Heart left ventricle (tissue), 16 donors: ENCODE results near the gene CMIP. TPM values are rescaled to one million over a fixed set of nuclear protein-coding genes. Genes with fewer than 3 reads are reported as not detected.
A peak's percentile ranks its signal among the peaks of the same experiment; 100 is the strongest.

ENCODE experiments used
- ATAC-seq, 4 donors: fragments of 200-7000 bp; cut with Tn5 transposase; one replicate each; pipeline ENCODE4 v1.9.1; 2020 to 2022; ENCODE audit warnings: moderate library complexity in 4 of 4, mild to moderate bottlenecking in 3 of 4, moderate number of reproducible peaks in 1 of 4
- DNase-seq, 5 donors: peaks; one replicate each; pipeline ENCODE4 v3.0.0-alpha.2; 2020
- H3K27ac ChIP-seq, 12 donors: fragments of 200-600 bp; sonication (generic) in 4 of 12; one replicate each; pipeline versions ENCODE4 v1.5.0 to v1.8.0; 2016 to 2022; ENCODE audit warnings: mild to moderate bottlenecking in 2 of 12
- H3K27me3 ChIP-seq, 9 donors: fragments of 200-600 bp; sonication (generic) in 2 of 9; one replicate each; pipeline versions ENCODE4 v1.5.1 to v1.8.0; 2016 to 2022; ENCODE audit warnings: mild to moderate bottlenecking in 3 of 9
- H3K36me3 ChIP-seq, 9 donors: fragments of 200-600 bp; sonication (generic) in 2 of 9; one replicate each; pipeline versions ENCODE4 v1.5.0 to v1.8.0; 2018 to 2022; ENCODE audit warnings: mild to moderate bottlenecking in 2 of 9
- H3K4me1 ChIP-seq, 12 donors: fragments of 200-600 bp; sonication (generic) in 4 of 12; one replicate each; pipeline versions ENCODE4 v1.5.0 to v1.8.0; 2016 to 2022; ENCODE audit warnings: mild to moderate bottlenecking in 3 of 12
- H3K4me3 ChIP-seq, 12 donors: fragments of 200-600 bp; sonication (generic) in 4 of 12; one replicate each; pipeline versions ENCODE4 v1.5.0 to v1.8.0; 2017 to 2022; ENCODE audit warnings: mild to moderate bottlenecking in 9 of 12, moderate library complexity in 4 of 12
- H3K9me3 ChIP-seq, 12 donors: fragments of 200-600 bp; sonication (generic) in 4 of 12; one replicate each; pipeline versions ENCODE4 v1.5.0 to v1.8.0; 2016 to 2022; ENCODE audit warnings: mild to moderate bottlenecking in 1 of 12
- CTCF ChIP-seq, 12 donors: fragments of 200-600 bp; sonication (generic) in 4 of 12; IDR thresholded peaks; one replicate each; pipeline versions ENCODE4 v1.5.0 to v1.8.0; 2018 to 2022; ENCODE audit warnings: antibody characterized with exemption in 12 of 12, mild to moderate bottlenecking in 5 of 12
- POLR2A ChIP-seq, 2 donors: fragments of 450-650 bp; IDR thresholded peaks; one replicate each; pipeline ENCODE4 v1.6.1; 2017; ENCODE audit warnings: antibody characterized with exemption in 2 of 2, mild to moderate bottlenecking in 2 of 2, moderate library complexity in 2 of 2
- WGBS, 4 donors: extraction: QIAGEN DNeasy Blood & Tissue Kit in 2 of 4; methylation state at CpG; one replicate each; pipeline versions ENCODE4 v1.1.5 to v1.1.7; 2013 to 2018; 5-methylcytosine and 5-hydroxymethylcytosine counted together
- intact Hi-C, 10 donors: fragments of 100-400 bp; cut with DNase I; formaldehyde crosslinking; loops; one replicate each; pipeline versions ENCODE4 v1.11.1 to v1.14.2; 2022
- polyA plus RNA-seq, 2 donors: library from polyadenylated mRNA; stranded (reverse); fragments of 200-250 nt; gene quantifications; one replicate each; pipeline ENCODE4 v1.2.3, GENCODE V29; 2013
- total RNA-seq, 9 donors: library from RNA; depleted of rRNA in 2 of 9; stranded (reverse); fragments of >200 nt in 2 of 9; fragmentation: NEBNext Ultra II Directional in 3 of 9; extraction: Animal tissue kit (Norgen Biotek cat#: 25700) in 3 of 9; gene quantifications; one replicate each; pipeline versions ENCODE4 v1.1.0 to v1.2.4, GENCODE V29; 2016 to 2023
- donor health status: ischemic (EF 13 %, LVEDD 7.1; RV severe dilation, severe dysfunction).
- donor health status: healthy with polysubstance abuse.
- donor health status: DM: no; HTN: yes; CAD: no.
- donor health status: DM: no; HTN: no; CAD: no.
- donor health status: ischemic (EF 25% LVEDD 6.9; RV normal size, moderate dysfunction).
- donor health status: ischemic (EF 25% LVEDD 5.7; RV mildly dilated, moderate dysfunction).
- donor health status: healthy.
- donor health status: DM: yes; HTN: yes; CAD: no.
- donor health status: ischemic (EF 35%, LVEDD 5.7; RV mildly dilated, moderate dysfunction).
- donor health status: nonischemic (EF 11% LVEDD 7.7; RV severe dilation, severe dysfunction).
- donor health status: DM: yes; HTN: yes; CAD: no.
- donor health status: PGD.
- donor health status: ischemic (EF 29% LVEDD 5.4; RV normal size, mild dysfunction).
- donor health status: nonischemic (EF 23%, LVEDD 6.1; RV moderate dilation, normal function).

Gene CMIP
- total and polyA plus RNA-seq, 11 donors: 4.1 to 48.8 (median 10.6) TPM

GRCh38 chr16:81463296-81463890 lies 18.8 kb downstream of the CMIP start:
- no peak for ATAC-seq

GRCh38 chr16:81464279-81464678 lies 19.7 kb downstream of the CMIP start:
- Histone ChIP-seq H3K36me3 (no peaks in the 10 kb centered on the region), H3K9me3 (no peaks in the 10 kb centered on the region), H3K27me3 (no peaks in the 10 kb centered on the region), H3K27ac (no peak overlapping the region), H3K4me1 (peaks cover 0 to 80% (median 18%) of the 10 kb centered on the region in 12 donors), H3K4me3 (no peak overlapping the region)
- ATAC-seq (no peak), DNase-seq (peak in 1 of 5 donors; percentile 13)
- TF ChIP-seq CTCF (IDR thresholded peaks at IDR 0.05) (no peak), POLR2A (IDR thresholded peaks at IDR 0.05) (no peak)
- WGBS, 4 donors: 94 to 98% (median 96%) methylated on average over 5 of the region's 5 CpGs
- intact Hi-C loops: no loop called here

More at GRCh38 chr16:81463296-81463890, 18.8 kb downstream of the CMIP start:
- no peaks in the 10 kb centered on the region for H3K9me3 ChIP-seq
- intact Hi-C loops: no loop called here
- 88 to 94% (median 91%) methylated on average over 15 to 16 of the region's 16 CpGs for WGBS, 4 donors
- peak in 1 of 5 donors; percentile 21 for DNase-seq
- H3K4me3 ChIP-seq: no peak overlapping the region
- TF ChIP-seq CTCF (IDR thresholded peaks at IDR 0.05): no peak
- no peak for TF ChIP-seq POLR2A (IDR thresholded peaks at IDR 0.05)
- no peak overlapping the region for H3K27ac ChIP-seq
- no peaks in the 10 kb centered on the region for H3K36me3 ChIP-seq
- H3K4me1 ChIP-seq: peaks cover 0 to 74% (median 16%) of the 10 kb centered on the region in 12 donors
- H3K27me3 ChIP-seq: no peaks in the 10 kb centered on the region

- Histone ChIP-seq H3K4me3 (no peak overlapping the region), H3K27me3 (no peaks in the 10 kb centered on the region), H3K36me3 (no peaks in the 10 kb centered on the region), H3K9me3 (no peaks in the 10 kb centered on the region), H3K4me1 (peaks cover 0 to 81% (median 16%) of the 10 kb centered on the region in 12 donors), H3K27ac (no peak overlapping the region)
- no peak for DNase-seq
- ATAC-seq: no peak
- WGBS, 4 donors: 79 to 89% (median 84%) methylated on average over 18 of the region's 18 CpGs
- intact Hi-C loops: no loop called here
- TF ChIP-seq POLR2A (IDR thresholded peaks at IDR 0.05) (no peak), CTCF (IDR thresholded peaks at IDR 0.05) (no peak)
Measured at GRCh38 chr16:81465375-81465943, 20.9 kb downstream of the CMIP start.

- no peaks in the 10 kb centered on the region for H3K27me3 ChIP-seq
- H3K36me3 ChIP-seq: peaks cover 0 to 7% (median 0%) of the 10 kb centered on the region in 9 donors
- intact Hi-C loops: no loop called here
- WGBS, 4 donors: 77 to 85% (median 82%) methylated on average over 7 of the region's 7 CpGs
- peak overlapping the region in 1 of 12 donors; percentile 55 for H3K27ac ChIP-seq
- DNase-seq (no peak), ATAC-seq (no peak)
- no peak for TF ChIP-seq POLR2A (IDR thresholded peaks at IDR 0.05)
- TF ChIP-seq CTCF (IDR thresholded peaks at IDR 0.05): no peak
- H3K4me3 ChIP-seq: no peak overlapping the region
- no peaks in the 10 kb centered on the region for H3K9me3 ChIP-seq
- H3K4me1 ChIP-seq: peaks cover 0 to 81% (median 14%) of the 10 kb centered on the region in 12 donors
Measured at GRCh38 chr16:81466356-81466980, 21.9 kb downstream of the CMIP start.
